ENCODE results near the gene LDB2. TPM values are rescaled to one million over a fixed set of nuclear protein-coding genes. Genes with fewer than 3 reads are reported as not detected.

LDB2 gene
- total and polyA plus RNA-seq, 2 of the 8 experiments (the other 6 are each of a cell fraction or from before 2014, with no cell fraction given): 57.0 to 140 TPM

- TF ChIP-seq CHD7 (IDR thresholded peaks at IDR 0.05; ENCODE audit: insufficient replicate concordance, low read length): no peak
Measured at GRCh38 chr4:16914208-16914607, 15.8 kb upstream of the LDB2 start (continued).

Measured in H1 (cell line).